Activated CD4-positive, alpha-beta T cell treated with anti-CD3 and anti-CD28 coated beads for 36 hours (primary cell): ENCODE measurements around the gene TMEM170A. TPM values are rescaled to one million over a fixed set of nuclear protein-coding genes. Genes with fewer than 3 reads are reported as not detected.
"Not testable (repeated sequence)": the region's sequence is repeated elsewhere in the genome, so short reads cannot be mapped to it uniquely, and the experiment has no call there.

ENCODE experiments used
- ATAC-seq: fragments of 200-7000 bp; cut with Tn5 transposase; one replicate; pipeline ENCODE4 v1.10.0; 2021; ENCODE audit warnings: mild to moderate bottlenecking, moderate library complexity
- CTCF ChIA-PET: fragments of 350-600 bp; sonication (Branson Sonifier 250); formaldehyde crosslinking; loops from one replicate; lab custom pipeline; 2021; ENCODE audit warnings: antibody characterized with exemption; lab: Charles Lee
- POLR2A ChIA-PET: fragments of 350-600 bp; sonication (Branson Sonifier 250); formaldehyde crosslinking; loops from one replicate; lab custom pipeline; 2021; ENCODE audit warnings: antibody characterized with exemption, inconsistent platforms; lab: Charles Lee
- DNase-seq: peaks from one replicate; pipeline ENCODE4 v3.0.0-alpha.2; 2020
- H3K27ac Mint-ChIP-seq: one replicate; pipeline ENCODE4 v1.8.0; 2021; ENCODE audit warnings: mixed read lengths
- H3K27me3 Mint-ChIP-seq: one replicate; pipeline ENCODE4 v1.8.0; 2021; ENCODE audit warnings: mixed read lengths
- H3K36me3 Mint-ChIP-seq: one replicate; pipeline ENCODE4 v1.8.0; 2021; ENCODE audit warnings: low read depth, mixed read lengths
- H3K4me1 Mint-ChIP-seq: one replicate; pipeline ENCODE4 v1.8.0; 2021; ENCODE audit warnings: mixed read lengths
- H3K4me3 Mint-ChIP-seq: one replicate; pipeline ENCODE4 v1.8.0; 2021; ENCODE audit warnings: mild to moderate bottlenecking, moderate library complexity, mixed read lengths
- H3K9me3 Mint-ChIP-seq: one replicate; pipeline ENCODE4 v1.8.0; 2021; ENCODE audit warnings: low read depth, mixed read lengths
- intact Hi-C, 2 experiments: fragments of 100-400 bp; cut with DNase I in 1 of 2; cut with micrococcal nuclease in 1 of 2; formaldehyde crosslinking; loops; one replicate each; pipeline versions ENCODE4 v1.14.2 to v1.15.1; 2022 to 2024; cut with DNase I, micrococcal nuclease
- total RNA-seq, 2 experiments: library from RNA; stranded (reverse); gene quantifications; one replicate each; pipeline ENCODE4 v1.2.3, GENCODE V29; 2021

Gene TMEM170A
- total RNA-seq: 10 to 100 TPM; 22.0 to 30.5 TPM

GRCh38 chr16:75464122-75464918 lies at the start of gene TMEM170A:
Gene TMEM170A, minus strand, starts transcription at chr16:75464689. Its CDS starts 89 bp downstream, at chr16:75464600.
- ATAC-seq: peak; percentile 94
- ChIA-PET POLR2A (interaction anchor here (0.6 kb wide), 1 partner anchor 31 kb away, joined by 3 read pairs; no protein-coding TSS in a partner anchor), CTCF (interaction anchor here (0.7 to 2.5 kb wide), 23 partner anchors 8 to 300 kb away, joined by 3 to 10 read pairs (median 3); partner anchors contain the start of gene ADAT1)
- H3K27me3 Mint-ChIP-seq: no peaks in the 10 kb centered on the region
- peak within 1 kb of the TSS; percentile 98 for H3K4me3 Mint-ChIP-seq
- intact Hi-C loops: loop anchor here (1.0 to 5.0 kb wide), 14 partner anchors 31 to 1727 kb away; partner anchors contain the start of genes ADAT1 (in 2 of the 2), CFDP1 (in 2 of the 2), KARS1 (in 2 of the 2) and TERF2IP (in 2 of the 2)
- peak within 1 kb of the TSS; percentile 94 for H3K27ac Mint-ChIP-seq
- peak; percentile 100 for DNase-seq
- peaks cover 14% of the 10 kb centered on the region for H3K36me3 Mint-ChIP-seq
- H3K4me1 Mint-ChIP-seq: peaks cover 45% of the 10 kb centered on the region
- H3K9me3 Mint-ChIP-seq: no peaks in the 10 kb centered on the region

- H3K4me3 Mint-ChIP-seq: no peak overlapping the region
- intact Hi-C loops: no loop called here
- H3K27me3 Mint-ChIP-seq: peaks cover 7% of the 10 kb centered on the region
- H3K36me3 Mint-ChIP-seq: no peaks in the 10 kb centered on the region
- ATAC-seq: no peak
- H3K9me3 Mint-ChIP-seq: no peaks in the 10 kb centered on the region
- DNase-seq: no peak
- POLR2A ChIA-PET: no interaction called here
- H3K4me1 Mint-ChIP-seq: peaks cover 7% of the 10 kb centered on the region
- CTCF ChIA-PET: interaction anchor here (0.7 kb wide), 1 partner anchor 62 kb away, joined by 3 read pairs; no protein-coding TSS in a partner anchor
- no peak overlapping the region for H3K27ac Mint-ChIP-seq
Measured at GRCh38 chr16:75506574-75506973, 42.1 kb upstream of the TMEM170A start.

GRCh38 chr16:75506107-75506506 lies 41.6 kb upstream of the TMEM170A start:
- H3K27ac Mint-ChIP-seq: no peak overlapping the region
- no peaks in the 10 kb centered on the region for H3K9me3 Mint-ChIP-seq
- peaks cover 7% of the 10 kb centered on the region for H3K27me3 Mint-ChIP-seq
- ChIA-PET CTCF (interaction anchor here (0.7 kb wide), 1 partner anchor 61 kb away, joined by 3 read pairs; no protein-coding TSS in a partner anchor), POLR2A (no interaction called here)
- intact Hi-C loops: no loop called here
- no peak overlapping the region for H3K4me3 Mint-ChIP-seq
- ATAC-seq: no peak
- no peak for DNase-seq
- H3K36me3 Mint-ChIP-seq: no peaks in the 10 kb centered on the region
- peaks cover 7% of the 10 kb centered on the region for H3K4me1 Mint-ChIP-seq

- Mint-ChIP-seq H3K36me3 (no peaks in the 10 kb centered on the region), H3K9me3 (no peaks in the 10 kb centered on the region), H3K4me3 (no peak overlapping the region), H3K4me1 (peaks cover 7% of the 10 kb centered on the region), H3K27me3 (peaks cover 7% of the 10 kb centered on the region), H3K27ac (no peak overlapping the region)
- no peak for ATAC-seq
- DNase-seq: no peak
- CTCF ChIA-PET: interaction anchor here (1.4 kb wide), 1 partner anchor 9 kb away, joined by 3 read pairs; no protein-coding TSS in a partner anchor
- intact Hi-C loops: no loop called here
- POLR2A ChIA-PET: no interaction called here
Measured at GRCh38 chr16:75503801-75504200, 39.3 kb upstream of the TMEM170A start.

- ChIA-PET CTCF (interaction anchor here (0.7 to 1.4 kb wide), 2 partner anchors 9 to 88 kb away, joined by 3 read pairs; no protein-coding TSS in a partner anchor), POLR2A (interaction anchor here (0.6 kb wide), 1 partner anchor 47 kb away, joined by 4 read pairs; no protein-coding TSS in a partner anchor)
- H3K9me3 Mint-ChIP-seq: no peaks in the 10 kb centered on the region
- ATAC-seq: no peak
- peaks cover 7% of the 10 kb centered on the region for H3K27me3 Mint-ChIP-seq
- H3K27ac Mint-ChIP-seq: no peak overlapping the region
- no peaks in the 10 kb centered on the region for H3K36me3 Mint-ChIP-seq
- intact Hi-C loops: no loop called here
- no peak for DNase-seq
- no peak overlapping the region for H3K4me3 Mint-ChIP-seq
- H3K4me1 Mint-ChIP-seq: peaks cover 7% of the 10 kb centered on the region
Measured at GRCh38 chr16:75502916-75503605, 38.6 kb upstream of the TMEM170A start.

GRCh38 chr16:75501820-75502219 lies 37.3 kb upstream of the TMEM170A start:
- H3K4me1 Mint-ChIP-seq, H3K36me3 Mint-ChIP-seq, H3K9me3 Mint-ChIP-seq, H3K4me3 Mint-ChIP-seq, H3K27ac Mint-ChIP-seq, intact Hi-C loops, POLR2A ChIA-PET, ATAC-seq, DNase-seq: not testable (repeated sequence)
- peaks cover 15% of the 10 kb centered on the region for H3K27me3 Mint-ChIP-seq
- CTCF ChIA-PET: interaction anchor here (0.7 kb wide), 1 partner anchor 13 kb away, joined by 3 read pairs; no protein-coding TSS in a partner anchor

GRCh38 chr16:75501359-75501758 lies 36.9 kb upstream of the TMEM170A start:
- ATAC-seq (no peak), DNase-seq (no peak)
- Mint-ChIP-seq H3K4me1 (peaks cover 4% of the 10 kb centered on the region), H3K27me3 (peaks cover 11% of the 10 kb centered on the region), H3K27ac (no peak overlapping the region), H3K36me3 (no peaks in the 10 kb centered on the region), H3K4me3 (no peak overlapping the region), H3K9me3 (no peaks in the 10 kb centered on the region)
- intact Hi-C loops: no loop called here
- POLR2A ChIA-PET: no interaction called here
- CTCF ChIA-PET: interaction anchor here (0.7 kb wide), 1 partner anchor 13 kb away, joined by 3 read pairs; no protein-coding TSS in a partner anchor

- POLR2A ChIA-PET, H3K4me1 Mint-ChIP-seq, CTCF ChIA-PET, H3K4me3 Mint-ChIP-seq, H3K36me3 Mint-ChIP-seq, DNase-seq, H3K9me3 Mint-ChIP-seq, ATAC-seq, H3K27ac Mint-ChIP-seq, intact Hi-C loops: not testable (repeated sequence)
- H3K27me3 Mint-ChIP-seq: peaks cover 17% of the 10 kb centered on the region
Measured at GRCh38 chr16:75498605-75499322, 34.3 kb upstream of the TMEM170A start.

GRCh38 chr16:75497558-75497957 lies 33.1 kb upstream of the TMEM170A start:
- CTCF ChIA-PET: interaction anchor here (0.9 kb wide), 1 partner anchor 33 kb away, joined by 3 read pairs; the partner anchor contains the start of gene TMEM170A
- intact Hi-C loops: no loop called here
- DNase-seq: no peak
- Mint-ChIP-seq H3K27me3 (peaks cover 24% of the 10 kb centered on the region), H3K4me3 (no peak overlapping the region), H3K36me3 (no peaks in the 10 kb centered on the region), H3K4me1 (peaks cover 9% of the 10 kb centered on the region), H3K9me3 (no peaks in the 10 kb centered on the region), H3K27ac (no peak overlapping the region)
- ATAC-seq: no peak
- POLR2A ChIA-PET: no interaction called here

- H3K27ac Mint-ChIP-seq: no peak within 1 kb of the TSS
- DNase-seq (peak; percentile 41), ATAC-seq (peak; percentile 75)
- no peaks in the 10 kb centered on the region for H3K36me3 Mint-ChIP-seq
- no peaks in the 10 kb centered on the region for H3K9me3 Mint-ChIP-seq
- peaks cover 27% of the 10 kb centered on the region for H3K27me3 Mint-ChIP-seq
- intact Hi-C loops: no loop called here
- H3K4me3 Mint-ChIP-seq: peak within 1 kb of the TSS; percentile 44
- POLR2A ChIA-PET: interaction anchor here (0.5 kb wide), 1 partner anchor 29 kb away, joined by 6 read pairs; no protein-coding TSS in a partner anchor
- H3K4me1 Mint-ChIP-seq: peaks cover 9% of the 10 kb centered on the region
- CTCF ChIA-PET: interaction anchor here (0.8 to 1.2 kb wide), 3 partner anchors 8 to 340 kb away, joined by 3 to 4 read pairs (median 3); no protein-coding TSS in a partner anchor
Measured at GRCh38 chr16:75495076-75495674, 30.7 kb upstream of the TMEM170A start, which contains the start of gene CHST6. Gene CHST6, minus strand, starts transcription at chr16:75495441. Its CDS starts 15,613 bp downstream, at chr16:75479828.
